Measurements from ENCODE around the gene PGK1. TPM values are rescaled to one million over a fixed set of nuclear protein-coding genes. Genes with fewer than 3 reads are reported as not detected.

The PGK1 gene
- polyA plus RNA-seq, 3 donors = 292 to 1,007 (median 923) TPM

- no peak overlapping the region for H3K27ac ChIP-seq (ENCODE audit: low read depth in 1 of 2, low read length in 2 of 2)
- Mint-ChIP-seq H3K9me3 (no peaks in the 10 kb centered on the region), H3K27me3 (ENCODE audit: low read depth in 3 of 3) (peaks cover 0 to 2% (median 0%) of the 10 kb centered on the region in 3 donors), H3K4me3 (no peak overlapping the region), H3K36me3 (peaks cover 33 to 50% of the 10 kb centered on the region in 2 donors), H3K27ac (no peak overlapping the region), H3K4me1 (no peaks in the 10 kb centered on the region)
- H3K27me3 ChIP-seq (ENCODE audit: control insufficient read depth in 2 of 2, insufficient read depth in 2 of 2, low read length in 2 of 2) = no peaks in the 10 kb centered on the region
- no peak for TF ChIP-seq CTCF (IDR thresholded peaks at IDR 0.05)
- H3K9me3 ChIP-seq (replicated peaks in 1 of 2; ENCODE audit: control insufficient read depth in 1 of 2, insufficient read depth in 1 of 2, low read length in 2 of 2) = no peaks in the 10 kb centered on the region
- H4K20me1 ChIP-seq (ENCODE audit: insufficient read depth, low read length) = peaks cover 45% of the 10 kb centered on the region
- H3K9ac ChIP-seq (ENCODE audit: insufficient read depth, low read length, poor library complexity, severe bottlenecking) = no peak overlapping the region
- peaks cover 7% of the 10 kb centered on the region for H3K79me2 ChIP-seq (ENCODE audit: insufficient read depth, low read length)
- H3K4me3 ChIP-seq (replicated peaks in 1 of 3; ENCODE audit: low read depth in 2 of 3, low read length in 3 of 3) = no peak overlapping the region
- H3K36me3 ChIP-seq (replicated peaks in 1 of 2; ENCODE audit: control insufficient read depth in 1 of 2, insufficient read depth in 2 of 2, low read length in 2 of 2) = peaks cover 42 to 58% of the 10 kb centered on the region in 2 donors
- intact Hi-C loops (cut with micrococcal nuclease) = no loop called here
- H2AFZ ChIP-seq (ENCODE audit: insufficient read depth, low read depth, low read length, poor library complexity, severe bottlenecking) = no peak overlapping the region
- DNase-seq = no peak
- H3K4me2 ChIP-seq (replicated peaks; ENCODE audit: extremely low read depth, low read length, poor library complexity, severe bottlenecking) = no peak overlapping the region
- H3K4me1 ChIP-seq (ENCODE audit: control insufficient read depth in 1 of 2, insufficient read depth in 2 of 2, low read length in 2 of 2) = no peaks in the 10 kb centered on the region
Observed at GRCh38 chrX:78129714-78130113, 25.7 kb downstream of the PGK1 start.

- WGBS (ENCODE audit: insufficient coverage) = no CpG with 5 or more reads among the region's 1 CpG
- no peak overlapping the region for H3K27ac Mint-ChIP-seq
- Histone ChIP-seq H3K27me3 (ENCODE audit: control insufficient read depth in 2 of 2, insufficient read depth in 2 of 2, low read length in 2 of 2) (no peaks in the 10 kb centered on the region), H3K36me3 (replicated peaks in 1 of 2; ENCODE audit: control insufficient read depth in 1 of 2, insufficient read depth in 2 of 2, low read length in 2 of 2) (peaks cover 35 to 51% of the 10 kb centered on the region in 2 donors), H3K4me3 (replicated peaks in 1 of 3; ENCODE audit: low read depth in 2 of 3, low read length in 3 of 3) (no peak overlapping the region), H3K79me2 (ENCODE audit: insufficient read depth, low read length) (peaks cover under 1% of the 10 kb centered on the region), H3K27ac (ENCODE audit: low read depth in 1 of 2, low read length in 2 of 2) (no peak overlapping the region), H3K9ac (ENCODE audit: insufficient read depth, low read length, poor library complexity, severe bottlenecking) (no peak overlapping the region), H3K4me1 (ENCODE audit: control insufficient read depth in 1 of 2, insufficient read depth in 2 of 2, low read length in 2 of 2) (no peaks in the 10 kb centered on the region), H2AFZ (ENCODE audit: insufficient read depth, low read depth, low read length, poor library complexity, severe bottlenecking) (no peak overlapping the region), H3K4me2 (replicated peaks; ENCODE audit: extremely low read depth, low read length, poor library complexity, severe bottlenecking) (no peak overlapping the region), H4K20me1 (ENCODE audit: insufficient read depth, low read length) (peaks cover 38% of the 10 kb centered on the region), H3K9me3 (replicated peaks in 1 of 2; ENCODE audit: control insufficient read depth in 1 of 2, insufficient read depth in 1 of 2, low read length in 2 of 2) (no peaks in the 10 kb centered on the region)
- no peaks in the 10 kb centered on the region for H3K9me3 Mint-ChIP-seq
- no peak for DNase-seq
- peaks cover 26 to 44% of the 10 kb centered on the region in 2 donors for H3K36me3 Mint-ChIP-seq
- intact Hi-C loops (cut with micrococcal nuclease) = no loop called here
- TF ChIP-seq CTCF (IDR thresholded peaks at IDR 0.05) = no peak
- peaks cover 0 to 2% (median 0%) of the 10 kb centered on the region in 3 donors for H3K27me3 Mint-ChIP-seq (ENCODE audit: low read depth in 3 of 3)
- no peaks in the 10 kb centered on the region for H3K4me1 Mint-ChIP-seq
- no peak overlapping the region for H3K4me3 Mint-ChIP-seq
Observed at GRCh38 chrX:78130396-78130795, 26.3 kb downstream of the PGK1 start.

Measured in CD14-positive monocyte (primary cell).